NCI-H2029 (cell line): Measurements from ENCODE around the gene DOCK1.
A peak's percentile ranks its signal among the peaks of the same experiment; 100 is the strongest.

Experiments used
- DNase-seq: peaks from one replicate; lab custom pipeline; 2025; lab: John Stamatoyannopoulos, UW

DOCK1 gene

GRCh38 chr10:127218658-127219057 is 313.4 kb downstream of the DOCK1 start:
- no peak for DNase-seq

GRCh38 chr10:127221281-127221680 is 316.1 kb downstream of the DOCK1 start:
- DNase-seq, result no peak

- no peak for DNase-seq
Observed at GRCh38 chr10:127227027-127227426, 321.8 kb downstream of the DOCK1 start.

GRCh38 chr10:127227663-127228062 is 322.4 kb downstream of the DOCK1 start:
- no peak for DNase-seq

GRCh38 chr10:127228195-127228787 is 323.1 kb downstream of the DOCK1 start:
- no peak for DNase-seq

GRCh38 chr10:127234306-127234800 is 329.1 kb downstream of the DOCK1 start:
- DNase-seq, result no peak

- no peak for DNase-seq
Observed at GRCh38 chr10:127236266-127236665, 331.0 kb downstream of the DOCK1 start.

- DNase-seq, result no peak
Observed at GRCh38 chr10:127242914-127243313, 337.7 kb downstream of the DOCK1 start.

GRCh38 chr10:127243490-127244272 is 338.5 kb downstream of the DOCK1 start:
- no peak for DNase-seq

GRCh38 chr10:127245456-127245855 is 340.2 kb downstream of the DOCK1 start:
- no peak for DNase-seq

- DNase-seq, result no peak
Observed at GRCh38 chr10:127250031-127250430, 344.8 kb downstream of the DOCK1 start.

- DNase-seq, result no peak
Observed at GRCh38 chr10:127252818-127253217, 347.6 kb downstream of the DOCK1 start.

GRCh38 chr10:127254276-127254675 is 349.0 kb downstream of the DOCK1 start:
- DNase-seq, result no peak

GRCh38 chr10:127257395-127257794 is 352.2 kb downstream of the DOCK1 start:
- DNase-seq, result no peak

GRCh38 chr10:127259347-127259746 is 354.1 kb downstream of the DOCK1 start:
- no peak for DNase-seq

- no peak for DNase-seq
Observed at GRCh38 chr10:127262606-127263005, 357.4 kb downstream of the DOCK1 start.

- no peak for DNase-seq
Observed at GRCh38 chr10:127265288-127265687, 360.1 kb downstream of the DOCK1 start.

- no peak for DNase-seq
Observed at GRCh38 chr10:127266431-127266830, 361.2 kb downstream of the DOCK1 start.

- DNase-seq, result no peak
Observed at GRCh38 chr10:127267442-127267841, 362.2 kb downstream of the DOCK1 start.

GRCh38 chr10:127272076-127272475 is 366.8 kb downstream of the DOCK1 start:
- no peak for DNase-seq

- DNase-seq, result no peak
Observed at GRCh38 chr10:127275272-127275671, 370.0 kb downstream of the DOCK1 start.

- DNase-seq, result peak; percentile 41
Observed at GRCh38 chr10:127275793-127276450, 370.7 kb downstream of the DOCK1 start.
